Activated T-cell treated with anti-CD3 and anti-CD28 coated beads, Interleukin-2, amount 50 U/mL, for 48 hours (primary cell): ENCODE measurements around the gene ZNF398.

Experiments
- DNase-seq, 2 experiments: peaks; one replicate each; pipeline ENCODE4 v3.0.0-alpha.2; 2020

Gene ZNF398

GRCh38 chr7:149229526-149229925, 82.3 kb downstream of the ZNF398 start:
- DNase-seq = no peak

DNA sequence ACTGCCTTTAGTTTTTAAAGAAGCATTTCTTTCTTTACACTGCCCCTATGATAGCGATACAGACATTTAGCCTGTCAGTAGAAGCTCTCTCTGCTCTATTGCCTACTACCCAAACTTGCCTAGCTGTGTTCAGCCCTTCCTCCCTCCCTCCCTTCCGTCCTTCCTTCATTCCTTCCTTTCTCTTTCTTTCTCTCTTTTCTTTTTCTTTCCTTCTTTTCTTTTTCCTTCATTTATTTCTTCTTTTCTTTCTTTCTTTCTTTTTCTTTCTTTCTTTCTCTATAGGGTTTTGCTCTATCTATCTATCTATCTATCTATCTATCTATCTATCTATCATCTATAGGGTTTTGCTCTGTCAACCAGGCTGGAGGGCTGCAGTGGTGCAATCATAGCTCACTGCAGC, 85.1 kb downstream of the ZNF398 start:
- DNase-seq = no peak
